HG03097 (cell line): ENCODE data around the gene IREB2.

Experiments
- ATAC-seq: cut with Tn5 transposase; IDR thresholded peaks from one replicate; pipeline ENCODE4 v1.9.1; 2021; ENCODE audit not compliant: unreplicated experiment, low FRiP score

Gene IREB2

DNA sequence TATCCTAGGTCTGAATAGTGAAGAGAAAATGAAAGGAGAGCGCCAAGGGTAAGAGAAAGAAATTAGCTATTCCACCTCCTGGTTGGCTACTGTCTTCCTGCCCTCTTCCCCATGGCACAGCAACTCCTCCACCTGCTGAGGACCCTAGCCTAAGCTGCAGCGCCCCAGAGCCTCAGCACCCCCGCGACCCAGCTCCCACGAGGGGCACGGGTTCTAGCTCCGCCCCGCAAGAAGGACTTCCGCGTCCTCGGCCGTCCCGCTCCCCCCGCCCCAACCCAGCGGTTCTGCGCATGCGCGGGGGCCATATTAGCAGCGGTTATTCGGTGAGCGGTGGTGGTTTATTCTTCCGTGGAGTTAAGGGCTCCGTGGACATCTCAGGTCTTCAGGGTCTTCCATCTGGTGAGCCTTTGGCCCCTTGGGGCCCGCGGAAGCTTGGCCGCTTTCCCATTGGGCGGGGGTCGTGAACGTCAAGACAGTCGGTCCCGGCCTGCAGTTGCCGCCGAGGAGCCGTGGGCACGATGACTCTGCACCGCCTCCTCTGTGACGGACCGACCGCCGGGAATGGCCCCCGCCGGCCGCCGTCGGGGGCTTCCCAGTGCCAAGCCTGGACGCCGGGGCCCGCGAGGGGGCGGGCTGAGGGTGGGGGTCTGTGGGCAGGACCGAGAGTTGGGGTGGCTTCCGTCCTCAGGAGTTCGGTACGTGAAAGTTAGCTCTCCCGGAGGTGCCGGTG lies 102.3 kb downstream of the IREB2 start, which contains the start of gene PSMA4:
TSS of gene PSMA4 (plus strand) at position 304 of the 730 bp plus-strand sequence. CDS start 1,484 bp downstream, outside the sequence.
- peak; percentile 73 for ATAC-seq

DNA sequence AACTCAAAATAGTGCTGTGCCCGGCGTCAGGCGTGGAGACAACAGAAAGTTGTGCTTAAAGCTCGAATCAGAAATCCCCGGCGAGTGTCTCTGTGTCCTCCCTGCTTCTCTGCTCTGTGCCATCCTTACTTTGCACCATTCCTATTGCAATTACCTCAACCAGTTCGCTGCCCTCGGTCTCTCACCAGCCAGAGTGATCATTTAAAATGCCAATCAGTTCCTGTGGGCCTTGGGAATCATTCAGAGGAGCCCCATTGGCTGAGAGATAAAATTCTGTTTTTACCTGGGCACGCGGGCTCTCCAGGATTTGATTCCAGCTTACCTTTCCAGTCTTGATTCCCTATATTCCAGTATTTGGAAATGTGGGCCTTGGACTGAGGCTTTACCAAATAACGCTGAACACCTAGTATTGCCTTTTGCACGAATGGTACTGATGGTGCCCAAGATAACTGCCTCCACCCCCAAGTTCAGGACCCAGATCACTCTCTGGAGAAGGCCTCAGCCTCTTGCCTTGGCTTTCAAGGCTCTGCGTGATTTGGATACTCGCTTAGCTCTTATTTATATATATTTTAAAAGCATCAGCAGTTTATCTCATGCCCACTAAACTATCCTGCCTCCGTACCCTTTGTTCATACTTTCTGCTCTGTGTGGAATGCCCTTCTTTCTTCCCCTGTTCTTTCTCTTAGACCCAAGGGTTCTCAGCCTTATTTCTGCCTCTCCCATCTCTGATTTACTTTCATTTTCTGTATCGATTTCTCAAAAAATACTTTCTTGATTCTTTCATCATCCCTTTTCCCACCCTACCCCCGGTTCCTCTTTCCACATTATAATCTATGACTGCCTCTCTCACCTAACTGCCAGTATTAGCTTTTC lies 103.1 kb downstream of the IREB2 start:
- ATAC-seq = no peak

DNA sequence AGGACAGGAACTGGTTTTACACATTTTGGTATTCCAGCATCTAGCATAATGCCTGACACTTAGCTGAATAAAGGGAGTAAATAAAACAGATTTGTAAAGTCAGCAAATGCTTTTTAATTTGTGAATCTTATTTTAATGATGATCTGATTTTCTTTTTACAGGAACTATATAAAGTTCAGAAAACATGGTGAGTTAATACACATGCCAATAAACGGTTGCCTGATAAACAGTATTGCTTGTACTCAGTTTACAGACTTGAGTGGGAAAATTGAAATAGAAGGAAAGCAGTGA lies 103.7 kb downstream of the IREB2 start:
- no peak for ATAC-seq

DNA sequence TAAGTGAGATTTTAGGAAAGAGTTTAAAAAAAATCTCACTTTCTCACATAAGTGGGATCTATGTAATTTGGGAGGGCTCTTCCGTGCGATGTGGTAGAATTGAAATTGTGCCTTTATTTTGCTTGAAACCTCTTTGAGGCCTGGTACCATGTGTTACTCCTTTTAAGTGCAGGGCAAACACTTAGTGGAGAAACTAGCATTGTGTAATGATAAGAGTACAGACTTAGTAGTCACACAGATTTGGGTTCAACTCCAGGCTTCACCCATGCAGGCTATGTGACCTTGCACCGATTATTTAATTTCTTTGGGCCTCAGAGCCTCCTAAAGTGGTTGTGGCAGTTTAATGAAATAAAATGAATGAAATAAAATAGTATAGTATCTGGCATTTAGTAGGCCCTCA lies 104.6 kb downstream of the IREB2 start:
- no peak for ATAC-seq

DNA sequence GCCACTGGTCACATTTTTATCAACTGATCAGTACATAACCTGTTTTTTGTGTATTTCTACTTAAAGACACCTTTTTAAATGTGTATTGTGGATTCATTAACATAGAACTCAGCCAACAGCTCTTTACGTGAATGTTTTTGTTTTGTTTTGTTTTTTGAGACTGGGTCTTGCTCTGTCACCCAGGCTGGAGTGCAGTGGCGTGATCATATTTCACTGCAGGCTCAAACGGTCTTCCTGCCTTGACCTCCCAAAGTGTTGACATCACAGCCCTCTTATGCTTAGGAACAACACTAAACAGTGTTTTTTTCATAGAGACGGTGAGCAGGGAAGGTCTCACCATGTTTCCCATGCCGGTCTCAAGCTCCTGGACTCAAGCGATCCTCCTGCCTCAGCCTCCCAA lies 112.2 kb downstream of the IREB2 start:
- no peak for ATAC-seq

DNA sequence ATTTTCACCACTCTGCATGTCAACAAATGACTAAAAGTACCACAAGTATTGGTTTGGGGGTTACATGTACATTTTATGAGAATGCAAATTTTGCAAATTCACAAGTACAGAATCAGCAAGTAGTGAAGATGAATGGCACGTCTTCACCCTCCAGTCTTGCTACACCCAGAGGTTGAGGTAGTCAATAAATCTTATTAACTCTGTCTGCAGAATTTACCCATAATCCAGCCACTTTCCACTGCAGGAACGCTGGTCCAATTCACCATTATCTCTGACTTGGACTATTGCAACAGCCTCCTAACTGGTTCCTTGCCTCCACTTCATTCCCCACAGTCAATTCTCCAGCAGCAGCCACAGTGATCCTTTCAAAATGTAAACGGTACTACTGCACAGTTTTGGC lies 112.8 kb downstream of the IREB2 start:
- no peak for ATAC-seq
